ENCODE results near the gene PHLPP1.

Gene PHLPP1

GRCh38 chr18:62899534-62899933 lies 184.2 kb downstream of the PHLPP1 start:
- Histone ChIP-seq H3K4me3 (ENCODE audit: insufficient read depth, low read length, poor library complexity, severe bottlenecking) (no peak overlapping the region), H3K9ac (ENCODE audit: low read length) (no peak overlapping the region), H3K79me2 (ENCODE audit: insufficient read depth, low read length) (no peaks in the 10 kb centered on the region), H3K27me3 (ENCODE audit: low read length) (no peaks in the 10 kb centered on the region), H2AFZ (ENCODE audit: low read depth, low read length, severe bottlenecking) (no peak overlapping the region), H3K27ac (ENCODE audit: low read depth, low read length) (no peak overlapping the region), H4K20me1 (ENCODE audit: low read depth, low read length) (no peaks in the 10 kb centered on the region), H3F3A (ENCODE audit: insufficient read depth) (no peaks in the 10 kb centered on the region), H3K4me2 (ENCODE audit: low read depth, low read length, poor library complexity, severe bottlenecking) (no peak overlapping the region), H3K36me3 (ENCODE audit: low read length) (no peaks in the 10 kb centered on the region; the same call in 1 of the 2 replicates), H3K9me3 (ENCODE audit: insufficient read depth, low read length) (no peaks in the 10 kb centered on the region), H3K9me2 (replicated peaks; ENCODE audit: insufficient read depth, low read length) (no peaks in the 10 kb centered on the region)
- no peak for TF ChIP-seq EZH2phosphoT487 (conservative IDR thresholded peaks at IDR 0.05; ENCODE audit: low read length)
- TF ChIP-seq CTCF (IDR thresholded peaks at IDR 0.05; ENCODE audit: insufficient read depth, low read length, poor library complexity, severe bottlenecking), result no peak

DNA sequence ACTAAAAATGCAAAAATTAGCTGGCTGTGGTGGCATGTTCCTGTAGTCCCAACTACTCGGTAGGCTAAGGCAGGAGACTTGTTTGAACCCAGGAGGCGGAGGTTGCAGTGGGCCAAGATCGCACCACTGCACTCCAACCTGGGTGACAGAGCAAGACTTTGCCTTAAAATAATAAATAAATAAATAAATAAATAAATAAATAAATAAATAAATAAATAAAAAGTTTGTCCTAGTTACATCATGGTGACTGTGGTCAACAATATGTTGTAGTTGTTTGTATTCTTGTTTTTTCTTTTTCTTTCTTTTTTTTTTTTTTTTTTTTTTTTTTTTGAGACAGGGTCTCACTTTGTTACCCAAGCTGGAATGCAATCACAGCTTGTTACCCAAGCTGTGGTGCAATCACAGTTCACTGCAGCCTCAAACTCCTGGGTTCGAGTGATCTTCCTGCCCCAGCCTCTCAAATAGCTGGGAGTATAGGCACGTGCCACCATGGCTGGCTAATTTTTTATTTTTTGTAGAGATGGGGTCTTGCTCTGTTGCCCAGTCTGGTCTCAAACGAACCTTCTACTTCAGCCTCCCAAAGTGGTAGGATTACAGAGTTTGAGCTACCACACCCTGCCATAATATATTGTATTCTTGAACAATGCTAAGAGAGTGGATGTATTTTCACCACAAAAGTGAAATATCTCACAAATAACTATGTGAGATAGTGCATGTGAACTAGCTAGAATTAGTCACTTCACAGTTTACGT lies 185.0 kb downstream of the PHLPP1 start:
- no peak overlapping the region for H3K9ac ChIP-seq (ENCODE audit: low read length)
- H4K20me1 ChIP-seq (ENCODE audit: low read depth, low read length), result no peaks in the 10 kb centered on the region
- no peak for TF ChIP-seq EZH2phosphoT487 (conservative IDR thresholded peaks at IDR 0.05; ENCODE audit: low read length)
- TF ChIP-seq CTCF (IDR thresholded peaks at IDR 0.05; ENCODE audit: insufficient read depth, low read length, poor library complexity, severe bottlenecking), result no peak
- H3F3A ChIP-seq (ENCODE audit: insufficient read depth), result no peaks in the 10 kb centered on the region
- H3K9me2 ChIP-seq (replicated peaks; ENCODE audit: insufficient read depth, low read length), result no peaks in the 10 kb centered on the region
- no peaks in the 10 kb centered on the region for H3K9me3 ChIP-seq (ENCODE audit: insufficient read depth, low read length)
- no peak overlapping the region for H3K4me3 ChIP-seq (ENCODE audit: insufficient read depth, low read length, poor library complexity, severe bottlenecking)
- peaks cover under 1% of the 10 kb centered on the region; the same call in 1 of the 2 replicates for H3K36me3 ChIP-seq (ENCODE audit: low read length)
- H3K79me2 ChIP-seq (ENCODE audit: insufficient read depth, low read length), result no peaks in the 10 kb centered on the region
- H3K27ac ChIP-seq (ENCODE audit: low read depth, low read length), result no peak overlapping the region
- no peaks in the 10 kb centered on the region for H3K27me3 ChIP-seq (ENCODE audit: low read length)
- H3K4me2 ChIP-seq (ENCODE audit: low read depth, low read length, poor library complexity, severe bottlenecking), result no peak overlapping the region
- H2AFZ ChIP-seq (ENCODE audit: low read depth, low read length, severe bottlenecking), result no peak overlapping the region

DNA sequence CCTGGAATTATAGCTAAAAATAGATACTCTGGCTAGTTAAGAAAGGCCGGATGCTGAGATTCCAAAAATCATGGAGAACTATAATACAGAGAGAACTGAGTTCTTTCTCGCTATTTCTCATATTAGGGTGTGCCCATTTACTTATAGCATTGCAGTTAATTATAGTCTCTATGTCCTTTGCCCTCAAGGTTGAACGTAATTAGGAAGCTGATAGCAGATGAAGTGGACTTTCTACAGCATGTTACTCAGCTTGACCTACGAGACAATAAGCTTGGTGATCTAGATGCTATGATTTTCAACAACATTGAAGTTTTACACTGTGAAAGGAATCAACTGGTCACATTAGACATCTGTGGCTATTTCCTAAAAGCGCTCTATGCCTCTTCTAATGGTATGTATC lies 187.4 kb downstream of the PHLPP1 start:
- Histone ChIP-seq H3K79me2 (ENCODE audit: insufficient read depth, low read length) (no peaks in the 10 kb centered on the region), H3K9me2 (replicated peaks; ENCODE audit: insufficient read depth, low read length) (no peaks in the 10 kb centered on the region), H3K9me3 (ENCODE audit: insufficient read depth, low read length) (no peaks in the 10 kb centered on the region), H3K9ac (ENCODE audit: low read length) (no peak overlapping the region), H3K4me2 (ENCODE audit: low read depth, low read length, poor library complexity, severe bottlenecking) (no peak overlapping the region), H3K27me3 (ENCODE audit: low read length) (no peaks in the 10 kb centered on the region), H3K27ac (ENCODE audit: low read depth, low read length) (no peak overlapping the region), H3K4me3 (ENCODE audit: insufficient read depth, low read length, poor library complexity, severe bottlenecking) (no peak overlapping the region), H2AFZ (ENCODE audit: low read depth, low read length, severe bottlenecking) (no peak overlapping the region), H3K36me3 (ENCODE audit: low read length) (peaks cover 8% of the 10 kb centered on the region; the same call in 1 of the 2 replicates), H4K20me1 (ENCODE audit: low read depth, low read length) (no peaks in the 10 kb centered on the region), H3F3A (ENCODE audit: insufficient read depth) (no peaks in the 10 kb centered on the region)
- no peak for TF ChIP-seq CTCF (IDR thresholded peaks at IDR 0.05; ENCODE audit: insufficient read depth, low read length, poor library complexity, severe bottlenecking)
- TF ChIP-seq EZH2phosphoT487 (conservative IDR thresholded peaks at IDR 0.05; ENCODE audit: low read length), result no peak
